ENCODE measurements around the gene PPM1N. TPM values are rescaled to one million over a fixed set of nuclear protein-coding genes. Genes with fewer than 3 reads are reported as not detected.
A peak's percentile ranks its signal among the peaks of the same experiment; 100 is the strongest.

PPM1N gene
- total and polyA plus RNA-seq, 2 of the 13 experiments (the other 11 are each of a cell fraction or from before 2014, with no cell fraction given), result 0.31 to 1.8 TPM

DNA sequence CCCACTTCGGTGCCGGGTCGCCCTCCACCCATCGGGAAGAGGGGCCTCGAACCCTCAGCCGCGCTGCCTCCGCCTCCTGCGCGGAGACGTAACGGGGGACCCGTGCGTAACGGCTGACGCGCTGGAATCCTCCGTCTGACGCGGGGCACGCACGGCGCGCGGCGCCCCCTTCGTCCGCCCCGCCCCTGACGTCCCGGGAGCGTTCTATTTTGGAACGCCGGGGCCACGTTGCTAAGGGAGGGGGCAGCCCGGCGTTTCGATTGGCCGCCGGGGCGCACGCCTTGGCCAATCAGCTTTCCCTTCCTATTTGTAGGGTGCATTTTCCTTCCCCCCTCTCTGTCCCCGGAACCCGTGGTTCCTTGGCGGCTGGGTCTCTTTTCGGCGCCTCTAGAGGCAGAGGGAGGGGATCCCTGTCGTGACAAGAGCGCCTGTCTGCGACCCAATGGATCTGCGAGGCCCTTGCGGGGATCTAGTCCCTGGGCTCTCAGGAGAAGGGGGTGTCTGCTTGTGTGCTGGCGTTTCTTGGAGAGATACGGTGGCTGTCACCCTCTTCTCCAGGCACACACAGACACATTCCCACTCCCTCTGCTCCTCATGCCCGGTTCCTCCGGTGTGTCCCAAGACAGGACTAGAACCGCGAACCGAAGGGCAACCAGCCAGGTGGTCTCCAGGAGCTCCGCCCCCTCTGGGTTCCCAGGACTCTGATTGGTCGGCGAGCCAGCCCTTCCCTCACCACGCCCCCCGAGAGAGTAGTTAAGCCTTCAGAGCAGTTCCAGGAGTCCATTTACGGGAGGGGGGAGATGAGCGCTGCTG is 28.9 kb upstream of the PPM1N start (continued):
- TF ChIP-seq RFXAP (CRISPR knock-in tag; IDR thresholded peaks at IDR 0.05; ENCODE audit: borderline replicate concordance) (peak; percentile 98), DNMT3B (CRISPR knock-in tag; conservative IDR thresholded peaks at IDR 0.05) (no peak), ARNTL (CRISPR knock-in tag; IDR thresholded peaks at IDR 0.05) (0 out of 2 replicates have a peak, but pooled peaks have one; percentile 50), ZNF713 (CRISPR knock-in tag; IDR thresholded peaks at IDR 0.05) (no peak), GFI1 (CRISPR knock-in tag; IDR thresholded peaks at IDR 0.05; ENCODE audit: borderline replicate concordance) (no peak), SMYD3 (CRISPR knock-in tag; IDR thresholded peaks at IDR 0.05) (no peak), ZKSCAN8 (CRISPR knock-in tag; IDR thresholded peaks at IDR 0.05; ENCODE audit: borderline replicate concordance) (no peak), GATAD2A (CRISPR knock-in tag; IDR thresholded peaks at IDR 0.05) (no peak), HNRNPUL1 (IDR thresholded peaks at IDR 0.05; ENCODE audit: low read depth, low read length) (no peak), ZNF235 (CRISPR knock-in tag; IDR thresholded peaks at IDR 0.05; ENCODE audit: borderline replicate concordance) (no peak), ZNF883 (CRISPR knock-in tag; IDR thresholded peaks at IDR 0.05; ENCODE audit: not compliant biosample characterization) (peak; percentile 44), ATRX (CRISPR knock-in tag; IDR thresholded peaks at IDR 0.05; ENCODE audit: borderline replicate concordance) (no peak)
- TF ChIP-seq, protein P1, sequence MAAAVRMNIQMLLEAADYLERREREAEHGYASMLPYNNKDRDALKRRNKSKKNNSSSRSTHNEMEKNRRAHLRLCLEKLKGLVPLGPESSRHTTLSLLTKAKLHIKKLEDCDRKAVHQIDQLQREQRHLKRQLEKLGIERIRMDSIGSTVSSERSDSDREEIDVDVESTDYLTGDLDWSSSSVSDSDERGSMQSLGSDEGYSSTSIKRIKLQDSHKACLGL (CRISPR knock-in tag; IDR thresholded peaks at IDR 0.05), result peak; percentile 82
- TF ChIP-seq, protein P2, sequence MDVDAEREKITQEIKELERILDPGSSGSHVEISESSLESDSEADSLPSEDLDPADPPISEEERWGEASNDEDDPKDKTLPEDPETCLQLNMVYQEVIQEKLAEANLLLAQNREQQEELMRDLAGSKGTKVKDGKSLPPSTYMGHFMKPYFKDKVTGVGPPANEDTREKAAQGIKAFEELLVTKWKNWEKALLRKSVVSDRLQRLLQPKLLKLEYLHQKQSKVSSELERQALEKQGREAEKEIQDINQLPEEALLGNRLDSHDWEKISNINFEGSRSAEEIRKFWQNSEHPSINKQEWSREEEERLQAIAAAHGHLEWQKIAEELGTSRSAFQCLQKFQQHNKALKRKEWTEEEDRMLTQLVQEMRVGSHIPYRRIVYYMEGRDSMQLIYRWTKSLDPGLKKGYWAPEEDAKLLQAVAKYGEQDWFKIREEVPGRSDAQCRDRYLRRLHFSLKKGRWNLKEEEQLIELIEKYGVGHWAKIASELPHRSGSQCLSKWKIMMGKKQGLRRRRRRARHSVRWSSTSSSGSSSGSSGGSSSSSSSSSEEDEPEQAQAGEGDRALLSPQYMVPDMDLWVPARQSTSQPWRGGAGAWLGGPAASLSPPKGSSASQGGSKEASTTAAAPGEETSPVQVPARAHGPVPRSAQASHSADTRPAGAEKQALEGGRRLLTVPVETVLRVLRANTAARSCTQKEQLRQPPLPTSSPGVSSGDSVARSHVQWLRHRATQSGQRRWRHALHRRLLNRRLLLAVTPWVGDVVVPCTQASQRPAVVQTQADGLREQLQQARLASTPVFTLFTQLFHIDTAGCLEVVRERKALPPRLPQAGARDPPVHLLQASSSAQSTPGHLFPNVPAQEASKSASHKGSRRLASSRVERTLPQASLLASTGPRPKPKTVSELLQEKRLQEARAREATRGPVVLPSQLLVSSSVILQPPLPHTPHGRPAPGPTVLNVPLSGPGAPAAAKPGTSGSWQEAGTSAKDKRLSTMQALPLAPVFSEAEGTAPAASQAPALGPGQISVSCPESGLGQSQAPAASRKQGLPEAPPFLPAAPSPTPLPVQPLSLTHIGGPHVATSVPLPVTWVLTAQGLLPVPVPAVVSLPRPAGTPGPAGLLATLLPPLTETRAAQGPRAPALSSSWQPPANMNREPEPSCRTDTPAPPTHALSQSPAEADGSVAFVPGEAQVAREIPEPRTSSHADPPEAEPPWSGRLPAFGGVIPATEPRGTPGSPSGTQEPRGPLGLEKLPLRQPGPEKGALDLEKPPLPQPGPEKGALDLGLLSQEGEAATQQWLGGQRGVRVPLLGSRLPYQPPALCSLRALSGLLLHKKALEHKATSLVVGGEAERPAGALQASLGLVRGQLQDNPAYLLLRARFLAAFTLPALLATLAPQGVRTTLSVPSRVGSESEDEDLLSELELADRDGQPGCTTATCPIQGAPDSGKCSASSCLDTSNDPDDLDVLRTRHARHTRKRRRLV (CRISPR knock-in tag; IDR thresholded peaks at IDR 0.05), result peak; percentile 96
- TF ChIP-seq, protein P3, sequence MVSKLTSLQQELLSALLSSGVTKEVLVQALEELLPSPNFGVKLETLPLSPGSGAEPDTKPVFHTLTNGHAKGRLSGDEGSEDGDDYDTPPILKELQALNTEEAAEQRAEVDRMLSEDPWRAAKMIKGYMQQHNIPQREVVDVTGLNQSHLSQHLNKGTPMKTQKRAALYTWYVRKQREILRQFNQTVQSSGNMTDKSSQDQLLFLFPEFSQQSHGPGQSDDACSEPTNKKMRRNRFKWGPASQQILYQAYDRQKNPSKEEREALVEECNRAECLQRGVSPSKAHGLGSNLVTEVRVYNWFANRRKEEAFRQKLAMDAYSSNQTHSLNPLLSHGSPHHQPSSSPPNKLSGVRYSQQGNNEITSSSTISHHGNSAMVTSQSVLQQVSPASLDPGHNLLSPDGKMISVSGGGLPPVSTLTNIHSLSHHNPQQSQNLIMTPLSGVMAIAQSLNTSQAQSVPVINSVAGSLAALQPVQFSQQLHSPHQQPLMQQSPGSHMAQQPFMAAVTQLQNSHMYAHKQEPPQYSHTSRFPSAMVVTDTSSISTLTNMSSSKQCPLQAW (CRISPR knock-in tag; IDR thresholded peaks at IDR 0.05), result peak; percentile 73
- TF ChIP-seq, protein P4, sequence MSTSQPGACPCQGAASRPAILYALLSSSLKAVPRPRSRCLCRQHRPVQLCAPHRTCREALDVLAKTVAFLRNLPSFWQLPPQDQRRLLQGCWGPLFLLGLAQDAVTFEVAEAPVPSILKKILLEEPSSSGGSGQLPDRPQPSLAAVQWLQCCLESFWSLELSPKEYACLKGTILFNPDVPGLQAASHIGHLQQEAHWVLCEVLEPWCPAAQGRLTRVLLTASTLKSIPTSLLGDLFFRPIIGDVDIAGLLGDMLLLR (CRISPR knock-in tag; IDR thresholded peaks at IDR 0.05), result no peak
- TF ChIP-seq, protein P5, sequence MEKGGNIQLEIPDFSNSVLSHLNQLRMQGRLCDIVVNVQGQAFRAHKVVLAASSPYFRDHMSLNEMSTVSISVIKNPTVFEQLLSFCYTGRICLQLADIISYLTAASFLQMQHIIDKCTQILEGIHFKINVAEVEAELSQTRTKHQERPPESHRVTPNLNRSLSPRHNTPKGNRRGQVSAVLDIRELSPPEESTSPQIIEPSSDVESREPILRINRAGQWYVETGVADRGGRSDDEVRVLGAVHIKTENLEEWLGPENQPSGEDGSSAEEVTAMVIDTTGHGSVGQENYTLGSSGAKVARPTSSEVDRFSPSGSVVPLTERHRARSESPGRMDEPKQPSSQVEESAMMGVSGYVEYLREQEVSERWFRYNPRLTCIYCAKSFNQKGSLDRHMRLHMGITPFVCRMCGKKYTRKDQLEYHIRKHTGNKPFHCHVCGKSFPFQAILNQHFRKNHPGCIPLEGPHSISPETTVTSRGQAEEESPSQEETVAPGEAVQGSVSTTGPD (CRISPR knock-in tag; IDR thresholded peaks at IDR 0.05), result no peak
- TF ChIP-seq, protein P6, sequence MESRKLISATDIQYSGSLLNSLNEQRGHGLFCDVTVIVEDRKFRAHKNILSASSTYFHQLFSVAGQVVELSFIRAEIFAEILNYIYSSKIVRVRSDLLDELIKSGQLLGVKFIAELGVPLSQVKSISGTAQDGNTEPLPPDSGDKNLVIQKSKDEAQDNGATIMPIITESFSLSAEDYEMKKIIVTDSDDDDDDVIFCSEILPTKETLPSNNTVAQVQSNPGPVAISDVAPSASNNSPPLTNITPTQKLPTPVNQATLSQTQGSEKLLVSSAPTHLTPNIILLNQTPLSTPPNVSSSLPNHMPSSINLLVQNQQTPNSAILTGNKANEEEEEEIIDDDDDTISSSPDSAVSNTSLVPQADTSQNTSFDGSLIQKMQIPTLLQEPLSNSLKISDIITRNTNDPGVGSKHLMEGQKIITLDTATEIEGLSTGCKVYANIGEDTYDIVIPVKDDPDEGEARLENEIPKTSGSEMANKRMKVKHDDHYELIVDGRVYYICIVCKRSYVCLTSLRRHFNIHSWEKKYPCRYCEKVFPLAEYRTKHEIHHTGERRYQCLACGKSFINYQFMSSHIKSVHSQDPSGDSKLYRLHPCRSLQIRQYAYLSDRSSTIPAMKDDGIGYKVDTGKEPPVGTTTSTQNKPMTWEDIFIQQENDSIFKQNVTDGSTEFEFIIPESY (CRISPR knock-in tag; IDR thresholded peaks at IDR 0.05), result no peak; the same call in 1 of the 2 replicates
